ELF-1 (cell line): Measurements from ENCODE around the gene THRA.

ENCODE experiments used
- DNase-seq: peaks from one replicate; pipeline ENCODE4 v3.0.0-alpha.2; 2016; ENCODE audit warnings: low read depth, low spot score

Gene THRA

GRCh38 chr17:40098846-40099618 is 36.3 kb downstream of the THRA start:
- DNase-seq, result peak; percentile 98

GRCh38 chr17:40099619-40100418 is 37.1 kb downstream of the THRA start:
- DNase-seq, result no peak

GRCh38 chr17:40100419-40100668 is 37.6 kb downstream of the THRA start, which contains the start of gene NR1D1:
Gene NR1D1 (minus strand): TSS chr17:40100589. CDS start chr17:40100094, 495 bp downstream.
- DNase-seq, result no peak

DNA sequence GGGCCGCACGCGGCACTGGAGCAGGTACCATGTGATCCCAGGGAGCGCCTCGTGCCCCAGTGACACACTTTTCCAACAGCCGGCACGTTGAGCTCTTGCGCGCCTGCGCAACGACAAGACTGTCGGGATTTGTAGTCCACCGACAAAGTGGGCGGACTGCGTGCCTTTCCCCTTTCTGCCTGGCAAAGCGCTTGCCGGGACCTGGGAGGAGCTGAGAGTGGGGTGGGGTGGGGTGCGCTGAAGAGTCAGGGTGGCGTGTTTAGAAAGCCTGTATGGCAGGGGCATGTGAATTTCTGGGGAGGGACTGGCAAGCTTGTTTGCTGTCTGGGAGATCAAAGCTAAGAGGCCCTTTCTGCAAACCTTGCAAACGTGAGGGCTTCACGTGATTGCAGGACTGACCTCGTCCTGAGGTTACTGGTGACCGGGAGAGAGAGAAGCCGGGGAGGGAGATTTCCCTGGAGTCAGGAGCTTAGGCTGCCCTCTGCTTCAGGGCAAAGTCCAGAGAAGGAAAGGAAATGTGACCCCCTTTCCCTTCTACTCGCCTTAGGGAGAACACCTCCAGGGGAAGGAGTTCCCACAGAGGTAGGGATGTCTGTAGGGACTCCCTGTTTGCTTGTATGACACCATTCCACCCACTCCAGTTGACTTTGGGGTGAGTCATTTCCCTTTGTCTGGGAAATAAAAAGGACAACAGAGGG is 38.1 kb downstream of the THRA start:
- DNase-seq, result peak; percentile 98

- no peak for DNase-seq
These were observed 38.8 kb downstream of the THRA start for GRCh38 chr17:40101367-40102210.

DNA sequence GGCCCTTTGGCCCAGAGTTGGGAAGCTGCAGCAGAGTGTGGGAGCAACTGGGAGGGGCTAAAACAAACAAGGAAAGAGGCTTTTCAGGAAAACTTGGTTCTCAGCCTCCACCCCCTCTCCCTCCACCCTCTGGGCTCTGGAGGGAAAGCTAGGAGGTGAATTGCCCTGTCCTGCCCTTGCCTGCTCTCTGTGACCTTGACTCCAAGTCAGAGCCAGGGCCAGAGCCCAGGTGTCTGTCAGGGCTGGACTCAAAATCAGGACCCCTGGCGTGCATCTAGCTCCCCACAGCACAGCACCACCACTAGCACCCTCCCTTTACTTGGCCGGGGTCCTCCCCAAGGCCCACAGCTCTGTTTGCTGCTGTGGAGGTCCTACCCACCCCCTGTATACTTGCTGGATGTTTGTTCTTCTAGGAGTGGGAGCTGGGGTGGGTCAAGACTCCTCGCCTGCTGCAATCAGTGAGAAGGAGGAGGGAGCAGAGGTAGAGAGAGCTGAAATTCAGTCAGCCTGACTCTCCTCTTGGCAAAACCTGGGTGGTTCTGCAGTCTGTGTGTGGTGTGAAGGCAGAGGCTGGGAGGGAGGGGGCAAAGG is 40.4 kb downstream of the THRA start:
- no peak for DNase-seq

GRCh38 chr17:40103688-40104087 is 40.9 kb downstream of the THRA start:
- no peak for DNase-seq

DNA sequence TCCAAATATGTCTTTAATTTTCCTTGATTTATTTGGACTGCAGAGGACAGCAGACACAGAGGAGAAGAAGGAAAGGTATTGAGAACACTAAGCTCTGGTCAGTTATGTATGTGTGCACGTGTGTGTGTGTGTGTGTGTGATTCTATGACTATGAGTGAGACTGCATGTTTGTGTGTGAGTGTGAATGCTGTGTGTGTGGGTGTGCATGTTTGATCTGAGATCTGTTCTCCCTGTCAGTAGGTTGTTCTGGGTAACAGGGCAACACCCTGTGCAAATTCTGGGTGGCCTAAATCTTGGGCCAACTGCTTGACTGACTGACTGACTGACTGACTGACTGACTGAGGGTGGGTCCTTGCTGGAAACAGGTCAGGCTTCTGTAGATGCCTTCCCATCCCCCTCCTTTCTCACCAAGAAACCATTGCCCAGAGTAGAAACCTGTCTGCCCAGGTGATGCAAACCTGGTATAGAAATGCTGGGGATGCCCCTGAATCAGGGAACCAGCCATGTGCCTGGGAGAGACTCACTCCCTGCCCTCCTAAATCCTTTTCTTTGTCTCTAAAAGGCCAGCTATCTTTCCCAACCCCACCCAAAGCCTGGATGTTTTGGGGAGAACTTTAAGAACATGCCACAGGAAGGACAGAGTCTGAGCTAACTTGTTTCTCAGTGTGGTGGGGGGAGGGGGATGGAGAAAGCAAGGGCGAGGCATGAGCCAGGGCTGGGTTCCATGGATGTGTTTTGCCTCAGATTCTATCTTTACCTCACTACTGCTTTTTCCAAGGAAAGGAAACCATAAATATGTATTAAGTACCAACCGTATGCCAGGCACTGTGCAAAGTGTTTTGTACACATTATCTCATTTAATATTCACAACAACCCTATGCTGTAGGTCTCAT is 42.1 kb downstream of the THRA start:
- DNase-seq, result no peak

- no peak for DNase-seq
These were observed 43.3 kb downstream of the THRA start for GRCh38 chr17:40105861-40106759.

GRCh38 chr17:40106760-40107521 is 44.2 kb downstream of the THRA start:
- no peak for DNase-seq

GRCh38 chr17:40107522-40108174 is 44.9 kb downstream of the THRA start:
- DNase-seq, result no peak

DNA sequence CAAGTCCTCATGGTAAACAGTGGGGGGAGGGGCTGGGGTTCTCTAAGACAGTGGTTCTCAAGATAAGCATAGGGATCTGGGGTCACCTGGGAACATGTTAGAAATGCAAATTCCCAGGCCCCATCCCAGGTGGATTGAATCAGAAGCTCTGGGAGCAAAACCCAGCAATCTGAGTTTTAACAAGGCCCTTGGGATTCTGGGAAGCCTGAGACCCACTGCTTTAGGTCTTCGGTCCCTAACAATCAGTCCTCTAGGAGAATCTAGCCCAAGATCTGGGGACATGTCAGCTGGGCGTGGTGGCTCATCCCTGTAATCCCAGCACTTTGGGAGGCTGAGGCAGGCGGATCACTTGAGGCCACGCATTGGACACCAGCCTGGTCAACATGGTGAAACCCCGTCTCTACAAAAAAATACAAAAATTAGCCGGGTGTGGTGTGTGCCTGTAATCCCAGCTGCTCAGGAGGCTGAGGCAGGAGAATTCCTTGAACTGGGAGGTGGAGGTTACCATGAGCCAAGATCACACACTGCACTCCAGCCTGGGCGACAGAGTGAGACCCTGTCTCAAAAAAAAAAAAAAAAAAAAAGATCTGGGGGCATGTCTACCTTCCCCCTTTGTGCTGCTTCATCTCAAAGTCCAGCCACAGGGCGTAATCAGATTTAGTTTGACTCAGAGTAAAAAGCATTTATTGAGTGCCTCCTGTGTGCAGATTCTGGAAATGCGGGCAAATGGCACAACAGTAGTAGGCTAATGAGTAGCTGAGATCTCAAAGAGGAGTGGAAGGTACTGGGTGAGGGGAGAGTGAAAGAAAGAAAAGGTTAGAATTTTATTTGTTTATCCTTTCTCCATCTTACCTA is 46.4 kb downstream of the THRA start:
- DNase-seq, result no peak

GRCh38 chr17:40110026-40110845 is 47.5 kb downstream of the THRA start:
- peak; percentile 82 for DNase-seq

DNA sequence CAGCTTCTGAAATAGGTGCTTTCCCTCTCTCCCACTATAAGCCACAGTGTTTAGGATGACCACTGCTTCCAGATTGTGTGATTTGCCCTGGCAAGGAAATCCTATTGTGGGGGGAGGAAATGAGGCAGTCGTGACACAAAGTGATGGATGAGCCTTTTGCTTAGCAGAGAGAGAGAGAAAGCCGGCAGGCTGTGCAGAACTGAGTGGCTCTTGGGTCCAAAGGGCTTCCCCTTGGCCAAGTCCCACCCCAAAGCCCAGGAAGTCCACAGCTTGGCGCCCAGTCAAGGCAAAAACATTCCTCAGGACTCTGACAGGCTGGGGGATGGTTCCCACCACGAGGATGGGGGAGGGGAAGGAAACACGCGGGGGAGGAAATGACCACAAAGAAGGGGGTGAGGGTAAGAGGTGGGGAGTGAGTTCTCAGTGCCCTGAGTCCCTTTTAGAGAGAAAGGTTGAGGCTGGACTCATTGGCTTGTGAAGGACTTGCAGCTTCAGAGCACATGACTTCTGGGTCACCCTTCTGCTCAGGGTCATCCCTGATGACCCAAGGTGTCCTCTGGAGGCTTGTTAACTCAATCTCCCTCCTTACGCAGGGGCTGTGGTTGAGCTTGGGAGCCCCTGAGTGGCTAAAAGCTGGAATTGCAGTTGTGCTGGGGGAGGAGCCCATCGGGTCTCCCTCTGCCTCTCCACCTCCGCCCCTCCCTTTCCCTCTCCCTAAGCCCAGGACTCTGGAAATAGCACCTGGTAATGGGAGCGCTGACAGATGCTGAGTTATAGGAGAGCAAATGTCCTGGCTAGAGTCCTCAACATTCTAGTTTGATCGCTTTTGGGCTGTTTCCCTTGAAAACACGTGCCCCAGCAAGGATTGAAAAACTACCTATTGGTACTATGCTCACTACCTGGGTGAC is 48.7 kb downstream of the THRA start:
- peak; percentile 97 for DNase-seq

- no peak for DNase-seq
These were observed 49.5 kb downstream of the THRA start for GRCh38 chr17:40112191-40112711.
